Fibroblast of lung (primary cell): ENCODE results near the gene GPR157. TPM values are rescaled to one million over a fixed set of nuclear protein-coding genes. Genes with fewer than 3 reads are reported as not detected.

Experiments used
- DNase-seq, 2 donors: peaks; one replicate each; pipeline versions ENCODE4 v3.0.0 to v3.0.0-alpha.2; 2010; ENCODE audit warnings: low read depth in 2 of 2
- H2AFZ ChIP-seq: 2 replicates; pipeline ENCODE4 v1.5.1; 2012; ENCODE audit warnings: low read length, control low read depth, inconsistent platforms
- H3K27ac ChIP-seq: 2 replicates; pipeline ENCODE4 v1.5.1; 2011; ENCODE audit warnings: low read length, control low read depth; ENCODE audit not compliant: insufficient read depth
- H3K27me3 ChIP-seq: 2 replicates; pipeline ENCODE4 v1.5.1; 2011; ENCODE audit warnings: mild to moderate bottlenecking, low read length; ENCODE audit not compliant: control insufficient read depth, insufficient read depth
- H3K36me3 ChIP-seq: 2 replicates; pipeline ENCODE4 v1.5.1; 2011; ENCODE audit warnings: low read length; ENCODE audit not compliant: control insufficient read depth, insufficient read depth
- H3K4me1 ChIP-seq: 2 replicates; pipeline ENCODE4 v1.5.1; 2011; ENCODE audit warnings: low read length; ENCODE audit not compliant: control insufficient read depth, insufficient read depth; ENCODE audit errors: extremely low read depth
- H3K4me2 ChIP-seq: 2 replicates; pipeline ENCODE4 v1.5.1; 2011; ENCODE audit warnings: low read length, control low read depth; ENCODE audit not compliant: insufficient read depth; ENCODE audit errors: extremely low read depth
- H3K4me3 ChIP-seq, 4 experiments: fragments of 200-600 bp in 1 of 4; sonication (generic) in 1 of 4; replicated peaks in 1 of 4; 2 replicates each; pipeline ENCODE4 v1.5.1; 2011 to 2016; ENCODE audit warnings: low read length in 4 of 4, low read depth in 3 of 4, mild to moderate bottlenecking in 3 of 4, control low read depth in 2 of 4, inconsistent platforms in 1 of 4, mixed read lengths in 1 of 4; ENCODE audit not compliant: insufficient read depth in 1 of 4; ENCODE audit errors: control extremely low read depth in 1 of 4
- H3K79me2 ChIP-seq: 2 replicates; pipeline ENCODE4 v1.5.1; 2012; ENCODE audit warnings: mild to moderate bottlenecking, low read length, inconsistent platforms; ENCODE audit not compliant: control insufficient read depth, insufficient read depth
- H3K9ac ChIP-seq: 2 replicates; pipeline ENCODE4 v1.5.1; 2011; ENCODE audit warnings: mild to moderate bottlenecking, low read length, control low read depth; ENCODE audit not compliant: insufficient read depth
- H3K9me3 ChIP-seq: 2 replicates; pipeline ENCODE4 v1.5.1; 2012; ENCODE audit warnings: low read depth, low read length; ENCODE audit not compliant: control insufficient read depth, insufficient read depth
- H4K20me1 ChIP-seq: 2 replicates; pipeline ENCODE4 v1.5.1; 2011; ENCODE audit warnings: low read length; ENCODE audit not compliant: control insufficient read depth, insufficient read depth; ENCODE audit errors: extremely low read depth
- CTCF ChIP-seq, 2 donors: IDR thresholded peaks in 1 of 2; conservative IDR thresholded peaks in 1 of 2; 1 replicate in 1 of 2; 2 replicates in 1 of 2; pipeline ENCODE4 v1.5.1; 2011 to 2012; ENCODE audit warnings: low read length in 2 of 2, control low read depth in 1 of 2, inconsistent platforms in 1 of 2, low read depth in 1 of 2, mild to moderate bottlenecking in 1 of 2
- EZH2 ChIP-seq: IDR thresholded peaks from 2 replicates; pipeline ENCODE4 v1.5.1; 2012; ENCODE audit warnings: low read length, control low read depth, mild to moderate bottlenecking; ENCODE audit errors: missing control alignments
- polyA plus RNA-seq, 2 donors: library from polyadenylated mRNA; depleted of rRNA in 1 of 2; stranded (reverse) in 1 of 2; unstranded in 1 of 2; fragments of >200 nt; gene quantifications; 2 replicates each; pipeline ENCODE4 v1.2.1, GENCODE V29; 2011 to 2012; ENCODE audit warnings: missing spikeins in 1 of 2
- total RNA-seq: library from RNA; depleted of rRNA; stranded (reverse); fragments of >200 nt; gene quantifications from 2 replicates; pipeline ENCODE4 v1.2.1, GENCODE V29; 2014

The GPR157 gene
- total and polyA plus RNA-seq, 2 donors (not counting 1 experiment from before 2014, with no cell fraction given), result 0.82 to 3.1 TPM

- H3K9ac ChIP-seq, result no peak overlapping the region
- H3K4me2 ChIP-seq, result no peak overlapping the region
- H3K27me3 ChIP-seq, result peaks cover 21% of the 10 kb centered on the region
- no peak for DNase-seq
- H3K27ac ChIP-seq, result no peak overlapping the region
- no peaks in the 10 kb centered on the region for H3K9me3 ChIP-seq
- H3K79me2 ChIP-seq, result no peaks in the 10 kb centered on the region
- no peak overlapping the region for H3K4me3 ChIP-seq
- no peaks in the 10 kb centered on the region for H4K20me1 ChIP-seq
- H2AFZ ChIP-seq, result no peak overlapping the region
- TF ChIP-seq CTCF (conservative IDR thresholded peaks at IDR 0.05 in 1 of 2, IDR thresholded peaks at IDR 0.05 in 1 of 2; ENCODE audit: low read depth in 1 of 2, low read length in 2 of 2), result no peak
- TF ChIP-seq EZH2, result no peak
- H3K4me1 ChIP-seq, result no peaks in the 10 kb centered on the region
- H3K36me3 ChIP-seq, result no peaks in the 10 kb centered on the region
These were observed 35.8 kb downstream of the GPR157 start for GRCh38 chr1:9093091-9093490.

GRCh38 chr1:9088807-9089206, 40.1 kb downstream of the GPR157 start:
- TF ChIP-seq EZH2, result no peak
- no peak for TF ChIP-seq CTCF (conservative IDR thresholded peaks at IDR 0.05 in 1 of 2, IDR thresholded peaks at IDR 0.05 in 1 of 2; ENCODE audit: low read depth in 1 of 2, low read length in 2 of 2)
- no peak for DNase-seq
- Histone ChIP-seq H3K4me2 (no peak overlapping the region), H3K9me3 (no peaks in the 10 kb centered on the region), H3K9ac (no peak overlapping the region), H3K79me2 (no peaks in the 10 kb centered on the region), H3K27me3 (peaks cover 20% of the 10 kb centered on the region), H3K36me3 (no peaks in the 10 kb centered on the region), H3K27ac (no peak overlapping the region), H3K4me3 (no peak overlapping the region), H2AFZ (no peak overlapping the region), H4K20me1 (no peaks in the 10 kb centered on the region), H3K4me1 (no peaks in the 10 kb centered on the region)

- TF ChIP-seq CTCF (conservative IDR thresholded peaks at IDR 0.05 in 1 of 2, IDR thresholded peaks at IDR 0.05 in 1 of 2; ENCODE audit: low read depth in 1 of 2, low read length in 2 of 2) (no peak), EZH2 (no peak)
- no peaks in the 10 kb centered on the region for H3K79me2 ChIP-seq
- no peak overlapping the region for H3K4me3 ChIP-seq
- H3K4me2 ChIP-seq, result no peak overlapping the region
- no peaks in the 10 kb centered on the region for H4K20me1 ChIP-seq
- H3K36me3 ChIP-seq, result no peaks in the 10 kb centered on the region
- H3K9me3 ChIP-seq, result no peaks in the 10 kb centered on the region
- H3K27me3 ChIP-seq, result peaks cover 12% of the 10 kb centered on the region
- H3K9ac ChIP-seq, result no peak overlapping the region
- no peak overlapping the region for H3K27ac ChIP-seq
- H3K4me1 ChIP-seq, result no peaks in the 10 kb centered on the region
- DNase-seq, result no peak
- H2AFZ ChIP-seq, result no peak overlapping the region
These were observed 41.3 kb downstream of the GPR157 start for GRCh38 chr1:9087411-9088125.
